Measurements from ENCODE around the gene FFAR2. TPM values are rescaled to one million over a fixed set of nuclear protein-coding genes. Genes with fewer than 3 reads are reported as not detected.

Gene FFAR2
- total RNA-seq, 2 donors from 2014 or later = 0.92 TPM; not detected in 1

GRCh38 chr19:35438096-35438495 lies 10.0 kb upstream of the FFAR2 start:
- no peak for ATAC-seq (ENCODE audit: insufficient number of reproducible peaks, low FRiP score, low read depth)
- H3K4me3 ChIP-seq = no peak overlapping the region
- no peaks in the 10 kb centered on the region for H3K9me3 ChIP-seq
- H3K27ac ChIP-seq = no peak overlapping the region
- H3K36me3 ChIP-seq = no peaks in the 10 kb centered on the region
- H3K27me3 ChIP-seq (replicated peaks; ENCODE audit: insufficient read depth) = no peaks in the 10 kb centered on the region
- no peak for DNase-seq (ENCODE audit: low spot score)
- peaks cover 0 to 8% of the 10 kb centered on the region in 2 donors for H3K4me1 ChIP-seq (ENCODE audit: control insufficient read depth in 1 of 2, low read depth in 2 of 2)
- TF ChIP-seq, protein P1, sequence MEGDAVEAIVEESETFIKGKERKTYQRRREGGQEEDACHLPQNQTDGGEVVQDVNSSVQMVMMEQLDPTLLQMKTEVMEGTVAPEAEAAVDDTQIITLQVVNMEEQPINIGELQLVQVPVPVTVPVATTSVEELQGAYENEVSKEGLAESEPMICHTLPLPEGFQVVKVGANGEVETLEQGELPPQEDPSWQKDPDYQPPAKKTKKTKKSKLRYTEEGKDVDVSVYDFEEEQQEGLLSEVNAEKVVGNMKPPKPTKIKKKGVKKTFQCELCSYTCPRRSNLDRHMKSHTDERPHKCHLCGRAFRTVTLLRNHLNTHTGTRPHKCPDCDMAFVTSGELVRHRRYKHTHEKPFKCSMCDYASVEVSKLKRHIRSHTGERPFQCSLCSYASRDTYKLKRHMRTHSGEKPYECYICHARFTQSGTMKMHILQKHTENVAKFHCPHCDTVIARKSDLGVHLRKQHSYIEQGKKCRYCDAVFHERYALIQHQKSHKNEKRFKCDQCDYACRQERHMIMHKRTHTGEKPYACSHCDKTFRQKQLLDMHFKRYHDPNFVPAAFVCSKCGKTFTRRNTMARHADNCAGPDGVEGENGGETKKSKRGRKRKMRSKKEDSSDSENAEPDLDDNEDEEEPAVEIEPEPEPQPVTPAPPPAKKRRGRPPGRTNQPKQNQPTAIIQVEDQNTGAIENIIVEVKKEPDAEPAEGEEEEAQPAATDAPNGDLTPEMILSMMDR (IDR thresholded peaks at IDR 0.05) = no peak

DNA sequence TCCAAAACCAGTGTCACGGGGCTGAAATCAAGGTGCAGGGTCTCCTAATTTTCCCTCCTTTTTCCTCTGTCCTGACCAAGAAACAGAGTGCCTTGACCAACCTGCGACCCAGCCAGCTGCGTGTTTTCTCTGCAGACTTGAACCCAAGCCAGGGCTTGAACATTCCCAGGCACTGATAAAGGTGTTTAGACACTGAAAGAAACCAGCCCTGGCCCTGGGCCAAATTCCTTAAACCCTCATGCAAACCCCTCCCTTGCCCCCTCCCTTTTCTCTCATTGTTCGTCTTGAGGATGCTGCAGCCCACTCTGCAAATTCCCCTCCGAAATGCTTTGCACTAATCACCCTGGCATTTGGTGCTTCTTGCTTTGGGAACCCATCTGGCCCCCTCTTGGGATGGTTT lies 9.5 kb upstream of the FFAR2 start:
- Histone ChIP-seq H3K27ac (no peak overlapping the region), H3K4me3 (no peak overlapping the region), H3K4me1 (ENCODE audit: control insufficient read depth in 1 of 2, low read depth in 2 of 2) (peaks cover 0 to 8% of the 10 kb centered on the region in 2 donors), H3K27me3 (replicated peaks; ENCODE audit: insufficient read depth) (no peaks in the 10 kb centered on the region), H3K9me3 (no peaks in the 10 kb centered on the region), H3K36me3 (no peaks in the 10 kb centered on the region)
- TF ChIP-seq, protein P1 (IDR thresholded peaks at IDR 0.05) = no peak
- ATAC-seq (ENCODE audit: insufficient number of reproducible peaks, low FRiP score, low read depth) (no peak), DNase-seq (ENCODE audit: low spot score) (no peak)

DNA sequence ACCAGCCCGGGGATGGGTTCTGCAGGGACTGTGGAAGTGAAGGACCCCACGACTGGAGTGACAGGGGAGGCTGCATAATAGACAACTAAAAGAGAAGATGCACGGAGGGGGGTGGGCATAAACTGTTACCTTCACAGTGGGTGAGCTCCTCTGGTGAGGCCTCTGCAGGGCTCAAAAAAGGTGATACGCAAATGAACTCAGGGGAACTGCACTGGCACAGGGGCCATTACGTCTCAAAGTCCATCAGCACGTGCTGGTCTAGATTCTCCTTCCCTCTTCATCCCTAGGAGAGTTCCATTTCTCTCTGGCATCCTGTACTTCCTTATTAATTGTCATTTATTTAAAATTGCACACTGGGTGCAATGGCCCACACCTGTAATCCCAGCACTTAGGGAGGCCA lies 8.1 kb upstream of the FFAR2 start:
- TF ChIP-seq, protein P1 (IDR thresholded peaks at IDR 0.05) = no peak
- H3K27me3 ChIP-seq (replicated peaks; ENCODE audit: insufficient read depth) = no peaks in the 10 kb centered on the region
- ATAC-seq (ENCODE audit: insufficient number of reproducible peaks, low FRiP score, low read depth) (no peak), DNase-seq (ENCODE audit: low spot score) (no peak)
- no peak overlapping the region for H3K4me3 ChIP-seq
- no peaks in the 10 kb centered on the region for H3K9me3 ChIP-seq
- H3K36me3 ChIP-seq = no peaks in the 10 kb centered on the region
- peaks cover 0 to 8% of the 10 kb centered on the region in 2 donors for H3K4me1 ChIP-seq (ENCODE audit: control insufficient read depth in 1 of 2, low read depth in 2 of 2)
- no peak overlapping the region for H3K27ac ChIP-seq

GRCh38 chr19:35442091-35442490 lies 6.0 kb upstream of the FFAR2 start:
- no peak for ATAC-seq (ENCODE audit: insufficient number of reproducible peaks, low FRiP score, low read depth)
- Histone ChIP-seq H3K27ac (no peak overlapping the region), H3K27me3 (replicated peaks; ENCODE audit: insufficient read depth) (no peaks in the 10 kb centered on the region), H3K9me3 (no peaks in the 10 kb centered on the region), H3K4me1 (ENCODE audit: control insufficient read depth in 1 of 2, low read depth in 2 of 2) (no peaks in the 10 kb centered on the region), H3K36me3 (no peaks in the 10 kb centered on the region), H3K4me3 (no peak overlapping the region)
- DNase-seq (ENCODE audit: low spot score) = no peak
- TF ChIP-seq, protein P1 (IDR thresholded peaks at IDR 0.05) = no peak

GRCh38 chr19:35444735-35445134 lies 3.3 kb upstream of the FFAR2 start:
- DNase-seq (ENCODE audit: low spot score) = no peak
- TF ChIP-seq, protein P1 (IDR thresholded peaks at IDR 0.05) = no peak
- Histone ChIP-seq H3K9me3 (no peaks in the 10 kb centered on the region), H3K36me3 (no peaks in the 10 kb centered on the region), H3K27me3 (replicated peaks; ENCODE audit: insufficient read depth) (no peaks in the 10 kb centered on the region), H3K4me3 (no peak overlapping the region), H3K4me1 (ENCODE audit: control insufficient read depth in 1 of 2, low read depth in 2 of 2) (no peaks in the 10 kb centered on the region), H3K27ac (no peak overlapping the region)
- ATAC-seq (ENCODE audit: insufficient number of reproducible peaks, low FRiP score, low read depth) = no peak

Data from thoracic aorta (tissue), 2 donors.